HG03520 (cell line): ENCODE data around the gene CDC73.
"Not testable (repeated sequence)": the region's sequence is repeated elsewhere in the genome, so short reads cannot be mapped to it uniquely, and the experiment has no call there.

Source experiments
- ATAC-seq: cut with Tn5 transposase; IDR thresholded peaks from one replicate; pipeline ENCODE4 v1.9.1; 2021; ENCODE audit warnings: mild to moderate bottlenecking, moderate library complexity; ENCODE audit not compliant: unreplicated experiment

CDC73 gene

GRCh38 chr1:193219391-193219790 is 97.6 kb downstream of the CDC73 start:
- no peak for ATAC-seq

- no peak for ATAC-seq
Observed at GRCh38 chr1:193221651-193222050, 99.8 kb downstream of the CDC73 start.

- ATAC-seq, result no peak
Observed at GRCh38 chr1:193222056-193222615, 100.3 kb downstream of the CDC73 start.

GRCh38 chr1:193229136-193229535 is 107.3 kb downstream of the CDC73 start:
- no peak for ATAC-seq

- not testable (repeated sequence) for ATAC-seq
Observed at GRCh38 chr1:193231146-193231545, 109.3 kb downstream of the CDC73 start.

GRCh38 chr1:193234530-193234929 is 112.7 kb downstream of the CDC73 start:
- ATAC-seq, result no peak

GRCh38 chr1:193237381-193237978 is 115.6 kb downstream of the CDC73 start:
- ATAC-seq, result no peak

- no peak for ATAC-seq
Observed at GRCh38 chr1:193240609-193241008, 118.8 kb downstream of the CDC73 start.

- no peak for ATAC-seq
Observed at GRCh38 chr1:193241132-193241827, 119.4 kb downstream of the CDC73 start.

- no peak for ATAC-seq
Observed at GRCh38 chr1:193242000-193242399, 120.2 kb downstream of the CDC73 start.

GRCh38 chr1:193249187-193249586 is 127.4 kb downstream of the CDC73 start:
- no peak for ATAC-seq

- ATAC-seq, result no peak
Observed at GRCh38 chr1:193251950-193252349, 130.1 kb downstream of the CDC73 start.

- ATAC-seq, result no peak
Observed at GRCh38 chr1:193256019-193256418, 134.2 kb downstream of the CDC73 start.

- no peak for ATAC-seq
Observed at GRCh38 chr1:193259636-193260035, 137.8 kb downstream of the CDC73 start.

- no peak for ATAC-seq
Observed at GRCh38 chr1:193260056-193260745, 138.4 kb downstream of the CDC73 start.

GRCh38 chr1:193260896-193261295 is 139.1 kb downstream of the CDC73 start:
- no peak for ATAC-seq

GRCh38 chr1:193262661-193263060 is 140.8 kb downstream of the CDC73 start:
- ATAC-seq, result no peak

GRCh38 chr1:193264313-193265065 is 142.7 kb downstream of the CDC73 start:
- no peak for ATAC-seq

GRCh38 chr1:193265716-193266115 is 143.9 kb downstream of the CDC73 start:
- no peak for ATAC-seq

GRCh38 chr1:193266794-193267193 is 145.0 kb downstream of the CDC73 start:
- ATAC-seq, result not testable (repeated sequence)

GRCh38 chr1:193270996-193271395 is 149.2 kb downstream of the CDC73 start:
- peak; percentile 97 for ATAC-seq
